ENCODE measurements around the gene PTPRK.

- no peak for TF ChIP-seq BMI1 (IDR thresholded peaks at IDR 0.05; ENCODE audit: borderline replicate concordance)
- TF ChIP-seq POLR2A (IDR thresholded peaks at IDR 0.05; ENCODE audit: low read depth, low read length): no peak
- no peak for TF ChIP-seq MXI1 (IDR thresholded peaks at IDR 0.05; ENCODE audit: low read depth, low read length)
- TF ChIP-seq JUND (IDR thresholded peaks at IDR 0.05; ENCODE audit: low read depth, low read length): no peak
Observed at GRCh38 chr6:128275681-128276080, 244.7 kb downstream of the PTPRK start.

All from GM12878 (cell line).